IMR-90 (cell line): Measurements from ENCODE around the gene TAAR2. TPM values are rescaled to one million over a fixed set of nuclear protein-coding genes. Genes with fewer than 3 reads are reported as not detected.

Experiments
- ATAC-seq: fragments of 200-7000 bp; cut with Tn5 transposase; 2 replicates; pipeline ENCODE4 v1.9.1; 2020; ENCODE audit warnings: low read depth, mild to moderate bottlenecking, moderate library complexity
- BruUV-seq: library from RNA; stranded (reverse); fragments of 400-500 nt; replicated peaks from 2 replicates; lab custom pipeline; 2021; lab: Mats Ljungman, UMichigan
- CTCF ChIA-PET: fragments of 300-600 bp; formaldehyde crosslinking; extraction: SDS; loops from one replicate; lab custom pipeline; 2021; ENCODE audit warnings: antibody characterized with exemption; lab: Yijun Ruan, JAX
- POLR2A ChIA-PET: fragments of 300-600 bp; sonication (Branson Sonifier 250); formaldehyde crosslinking; loops from one replicate; lab custom pipeline; 2022; ENCODE audit warnings: antibody characterized with exemption; ENCODE audit not compliant: unreplicated experiment; lab: Charles Lee
- DNase-seq: peaks from one replicate; pipeline ENCODE4 v3.0.0; 2013
- H2AFZ ChIP-seq: replicated peaks from 2 replicates; pipeline ENCODE3; 2013; ENCODE audit warnings: low read length, mild to moderate bottlenecking; ENCODE audit not compliant: poor library complexity
- H2AK5ac ChIP-seq: 2 replicates; pipeline ENCODE4 v1.6.1; 2013; ENCODE audit warnings: low read depth, low read length, inconsistent platforms
- H2AK9ac ChIP-seq: replicated peaks from 2 replicates; pipeline ENCODE3; 2013; ENCODE audit warnings: mild to moderate bottlenecking, low read depth, low read length, moderate library complexity; ENCODE audit not compliant: poor library complexity
- H2BK120ac ChIP-seq: 2 replicates; pipeline ENCODE4 v1.6.1; 2013; ENCODE audit warnings: low read depth, low read length, inconsistent platforms
- H2BK15ac ChIP-seq: 3 replicates; pipeline ENCODE4 v1.6.1; 2013; ENCODE audit warnings: low read depth, low read length, inconsistent platforms
- H2BK20ac ChIP-seq: 2 replicates; pipeline ENCODE4 v1.6.1; 2013; ENCODE audit warnings: low read depth, mild to moderate bottlenecking, inconsistent platforms, low read length, moderate library complexity
- H2BK5ac ChIP-seq: 2 replicates; pipeline ENCODE4 v1.6.1; 2013; ENCODE audit warnings: mild to moderate bottlenecking, low read depth, low read length, inconsistent platforms; ENCODE audit not compliant: poor library complexity, severe bottlenecking
- H3K14ac ChIP-seq: replicated peaks from 2 replicates; pipeline ENCODE4 v1.6.1; 2013; ENCODE audit warnings: low read depth, low read length, inconsistent platforms
- H3K18ac ChIP-seq: 2 replicates; pipeline ENCODE4 v1.6.1; 2013; ENCODE audit warnings: low read depth, low read length, control low read depth
- H3K23ac ChIP-seq: 2 replicates; pipeline ENCODE4 v1.6.1; 2013; ENCODE audit warnings: low read depth, low read length, inconsistent platforms
- H3K27ac ChIP-seq: 2 replicates; pipeline ENCODE4 v1.5.1; 2013; ENCODE audit warnings: mild to moderate bottlenecking, control low read depth, low read length; ENCODE audit not compliant: insufficient read depth
- H3K27me3 ChIP-seq: 2 replicates; pipeline ENCODE4 v1.6.1; 2013; ENCODE audit warnings: low read length; ENCODE audit not compliant: control insufficient read depth, insufficient read depth
- H3K36me3 ChIP-seq: 2 replicates; pipeline ENCODE4 v1.6.1; 2013; ENCODE audit warnings: low read length, mixed read lengths; ENCODE audit not compliant: control insufficient read depth, insufficient read depth
- H3K4ac ChIP-seq: 2 replicates; pipeline ENCODE4 v1.6.1; 2013; ENCODE audit warnings: low read depth, low read length, inconsistent platforms
- H3K4me1 ChIP-seq: 2 replicates; pipeline ENCODE4 v1.6.1; 2013; ENCODE audit warnings: low read length, mixed read lengths; ENCODE audit not compliant: control insufficient read depth, insufficient read depth
- H3K4me2 ChIP-seq: 2 replicates; pipeline ENCODE4 v1.6.1; 2013; ENCODE audit warnings: low read depth, mild to moderate bottlenecking, control low read depth, low read length, moderate library complexity
- H3K4me3 ChIP-seq: 2 replicates; pipeline ENCODE4 v1.5.1; 2013; ENCODE audit warnings: low read depth, mild to moderate bottlenecking, control low read depth, low read length, moderate library complexity; ENCODE audit not compliant: insufficient read depth
- H3K56ac ChIP-seq: 2 replicates; pipeline ENCODE4 v1.6.1; 2013; ENCODE audit warnings: low read length, inconsistent platforms; ENCODE audit not compliant: insufficient read depth; ENCODE audit errors: extremely low read depth
- H3K79me1 ChIP-seq, 2 experiments: 2 replicates each; pipeline ENCODE4 v1.6.1; 2013; ENCODE audit warnings: low read length in 2 of 2, inconsistent platforms in 1 of 2, low read depth in 1 of 2
- H3K9ac ChIP-seq: 2 replicates; pipeline ENCODE4 v1.6.1; 2013; ENCODE audit warnings: low read depth, low read length, control low read depth
- H3K9me1 ChIP-seq: 2 replicates; pipeline ENCODE4 v1.6.1; 2013; ENCODE audit warnings: low read length, inconsistent platforms; ENCODE audit not compliant: insufficient read depth
- H3K9me3 ChIP-seq: 2 replicates; pipeline ENCODE4 v1.6.1; 2013; ENCODE audit warnings: low read length; ENCODE audit not compliant: control insufficient read depth, insufficient read depth
- H4K20me1 ChIP-seq: 2 replicates; pipeline ENCODE4 v1.6.1; 2013; ENCODE audit warnings: low read length, inconsistent platforms; ENCODE audit not compliant: insufficient read depth
- H4K5ac ChIP-seq: 2 replicates; pipeline ENCODE4 v1.6.1; 2013; ENCODE audit warnings: mild to moderate bottlenecking, low read depth, low read length, control low read depth
- H4K8ac ChIP-seq, 2 experiments: 2 replicates each; pipeline ENCODE4 v1.6.1; 2013; ENCODE audit warnings: low read depth in 2 of 2, low read length in 2 of 2, control low read depth in 1 of 2, inconsistent platforms in 1 of 2
- H4K91ac ChIP-seq: 2 replicates; pipeline ENCODE4 v1.6.1; 2013; ENCODE audit warnings: low read depth, low read length, inconsistent platforms; ENCODE audit not compliant: insufficient read depth
- MAFK ChIP-seq: IDR thresholded peaks from 2 replicates; pipeline ENCODE4 v1.6.1; 2012; ENCODE audit warnings: low read depth, low read length, improper control_type of control experiment
- MAZ ChIP-seq: IDR thresholded peaks from 2 replicates; pipeline ENCODE4 v1.6.1; 2012; ENCODE audit warnings: low read depth, mild to moderate bottlenecking, low read length, improper control_type of control experiment, moderate library complexity, borderline replicate concordance
- NFE2L2 ChIP-seq: fragments of 150-350 bp; IDR thresholded peaks from 2 replicates; pipeline ENCODE4 v1.6.1; 2016; ENCODE audit warnings: low read depth, mild to moderate bottlenecking, low read length
- POLR2A ChIP-seq: IDR thresholded peaks from 2 replicates; pipeline ENCODE4 v1.6.1; 2012; ENCODE audit warnings: mild to moderate bottlenecking, low read depth, low read length
- RCOR1 ChIP-seq: IDR thresholded peaks from 2 replicates; pipeline ENCODE4 v1.6.1; 2012; ENCODE audit warnings: mild to moderate bottlenecking, low read length, improper control_type of control experiment; ENCODE audit not compliant: insufficient replicate concordance
- RFX5 ChIP-seq: IDR thresholded peaks from 2 replicates; pipeline ENCODE4 v1.8.0; 2012; ENCODE audit warnings: low read depth, mild to moderate bottlenecking, low read length, moderate library complexity
- SMC3 ChIP-seq: fragments of 150-350 bp; IDR thresholded peaks from 2 replicates; pipeline ENCODE4 v1.6.1; 2016; ENCODE audit warnings: low read depth, mild to moderate bottlenecking, antibody characterized with exemption, low read length, moderate library complexity
- WGBS, 2 experiments: methylation state at CpG; one replicate each; pipeline versions ENCODE4 v1.1.5 to v1.1.7; 2013; ENCODE audit warnings: missing lambda C conversion rate in 2 of 2; ENCODE audit not compliant: insufficient read length in 1 of 2; ENCODE audit errors: extremely low coverage in 2 of 2; 5-methylcytosine and 5-hydroxymethylcytosine counted together
- dilution Hi-C: fragments of 300-500 bp; cut with HindIII; formaldehyde crosslinking; loops from one replicate; pipeline ENCODE4 v1.14.3; 2018; ENCODE audit warnings: low sequenced_read_pairs; ENCODE audit not compliant: unreplicated experiment
- in situ Hi-C: fragments of 300-500 bp; cut with MboI; formaldehyde crosslinking; loops from 3 replicates; pipeline ENCODE4 v1.14.3; 2019; ENCODE audit warnings: low sequenced_read_pairs, inconsistent platforms, mixed read lengths
- intact Hi-C: fragments of 100-400 bp; cut with micrococcal nuclease; formaldehyde crosslinking; loops from 2 replicates; pipeline ENCODE4 v1.10.0; 2022
- polyA plus RNA-seq, 3 experiments: library from polyadenylated mRNA; depleted of rRNA; stranded (reverse); fragments of >200 nt; gene quantifications; 2 replicates each; pipeline ENCODE4 v1.2.3, GENCODE V29; 2012; ENCODE audit warnings: low replicate concordance in 1 of 3
- total RNA-seq: library from RNA; depleted of rRNA; stranded (reverse); fragments of >200 nt; gene quantifications from 2 replicates; pipeline ENCODE4 v1.2.3, GENCODE V29; 2012
- TF ChIP-seq, protein P1 (sequence below): conservative IDR thresholded peaks from 2 replicates; pipeline ENCODE4 v1.5.1; 2012; ENCODE audit warnings: mild to moderate bottlenecking, low read depth, low read length, improper control_type of control experiment
- TF ChIP-seq, protein P2 (sequence below): fragments of 150-350 bp; IDR thresholded peaks from 2 replicates; pipeline ENCODE4 v1.6.1; 2016; ENCODE audit warnings: low read depth, mild to moderate bottlenecking, low read length, moderate library complexity, borderline replicate concordance

TAAR2 gene
- total and polyA plus RNA-seq, 2 of the 4 experiments (the other 2 are of a cell fraction), result not detected

DNA sequence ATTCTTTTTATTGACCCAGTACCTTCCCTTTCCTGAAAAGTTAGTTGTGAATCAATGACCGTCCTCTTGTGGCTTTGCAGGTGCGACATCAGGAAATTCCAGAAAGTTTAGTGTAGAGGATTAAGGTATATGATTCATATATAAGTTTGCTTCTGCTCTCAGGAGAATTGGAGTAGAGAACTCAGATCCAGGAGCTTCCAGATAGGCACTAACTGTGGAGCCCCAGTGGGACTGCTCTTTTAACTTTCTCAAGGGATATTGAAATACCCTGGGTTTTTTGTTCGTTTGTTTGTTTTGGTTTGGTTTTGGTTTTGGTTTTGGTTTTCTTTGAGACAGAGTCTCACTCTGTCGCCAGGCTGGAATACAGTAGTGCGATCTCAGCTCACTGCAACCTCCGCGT, 9.5 kb downstream of the TAAR2 start:
- Histone ChIP-seq H4K5ac (no peak overlapping the region), H3K9ac (no peak overlapping the region), H4K91ac (no peak overlapping the region), H3K4me3 (no peak overlapping the region), H2BK5ac (no peak overlapping the region), H2BK15ac (no peak overlapping the region), H4K20me1 (no peaks in the 10 kb centered on the region), H3K9me1 (no peaks in the 10 kb centered on the region), H3K18ac (no peak overlapping the region), H2AK9ac (no peak overlapping the region), H4K8ac (no peak overlapping the region), H3K4me1 (no peaks in the 10 kb centered on the region), H3K27ac (no peak overlapping the region), H2BK120ac (no peak overlapping the region), H3K14ac (no peak overlapping the region), H3K56ac (no peak overlapping the region), H2AK5ac (no peak overlapping the region), H3K79me1 (no peaks in the 10 kb centered on the region), H2AFZ (no peak overlapping the region), H3K23ac (no peak overlapping the region), H2BK20ac (no peak overlapping the region), H3K9me3 (no peaks in the 10 kb centered on the region), H3K4me2 (no peak overlapping the region), H3K4ac (no peak overlapping the region), H3K27me3 (peaks cover 23% of the 10 kb centered on the region), H3K36me3 (no peaks in the 10 kb centered on the region)
- no peak for TF ChIP-seq SMC3
- no peak for TF ChIP-seq RFX5
- TF ChIP-seq NFE2L2, result no peak
- TF ChIP-seq MAFK, result no peak
- no peak for TF ChIP-seq MAZ
- TF ChIP-seq RCOR1, result no peak
- TF ChIP-seq, protein P1, sequence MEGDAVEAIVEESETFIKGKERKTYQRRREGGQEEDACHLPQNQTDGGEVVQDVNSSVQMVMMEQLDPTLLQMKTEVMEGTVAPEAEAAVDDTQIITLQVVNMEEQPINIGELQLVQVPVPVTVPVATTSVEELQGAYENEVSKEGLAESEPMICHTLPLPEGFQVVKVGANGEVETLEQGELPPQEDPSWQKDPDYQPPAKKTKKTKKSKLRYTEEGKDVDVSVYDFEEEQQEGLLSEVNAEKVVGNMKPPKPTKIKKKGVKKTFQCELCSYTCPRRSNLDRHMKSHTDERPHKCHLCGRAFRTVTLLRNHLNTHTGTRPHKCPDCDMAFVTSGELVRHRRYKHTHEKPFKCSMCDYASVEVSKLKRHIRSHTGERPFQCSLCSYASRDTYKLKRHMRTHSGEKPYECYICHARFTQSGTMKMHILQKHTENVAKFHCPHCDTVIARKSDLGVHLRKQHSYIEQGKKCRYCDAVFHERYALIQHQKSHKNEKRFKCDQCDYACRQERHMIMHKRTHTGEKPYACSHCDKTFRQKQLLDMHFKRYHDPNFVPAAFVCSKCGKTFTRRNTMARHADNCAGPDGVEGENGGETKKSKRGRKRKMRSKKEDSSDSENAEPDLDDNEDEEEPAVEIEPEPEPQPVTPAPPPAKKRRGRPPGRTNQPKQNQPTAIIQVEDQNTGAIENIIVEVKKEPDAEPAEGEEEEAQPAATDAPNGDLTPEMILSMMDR, result no peak
- TF ChIP-seq, protein P2, sequence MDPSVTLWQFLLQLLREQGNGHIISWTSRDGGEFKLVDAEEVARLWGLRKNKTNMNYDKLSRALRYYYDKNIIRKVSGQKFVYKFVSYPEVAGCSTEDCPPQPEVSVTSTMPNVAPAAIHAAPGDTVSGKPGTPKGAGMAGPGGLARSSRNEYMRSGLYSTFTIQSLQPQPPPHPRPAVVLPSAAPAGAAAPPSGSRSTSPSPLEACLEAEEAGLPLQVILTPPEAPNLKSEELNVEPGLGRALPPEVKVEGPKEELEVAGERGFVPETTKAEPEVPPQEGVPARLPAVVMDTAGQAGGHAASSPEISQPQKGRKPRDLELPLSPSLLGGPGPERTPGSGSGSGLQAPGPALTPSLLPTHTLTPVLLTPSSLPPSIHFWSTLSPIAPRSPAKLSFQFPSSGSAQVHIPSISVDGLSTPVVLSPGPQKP, result no peak
- no peak for TF ChIP-seq POLR2A
- ATAC-seq, result no peak
- dilution Hi-C loops (no loop called here), in situ Hi-C loops (no loop called here), intact Hi-C loops (loop anchor here (5.0 kb wide), 1 partner anchor 38 kb away; no protein-coding TSS in a partner anchor)
- no CpG with 5 or more reads among the region's 7 CpGs for WGBS, 2 experiments
- ChIA-PET CTCF (no interaction called here), POLR2A (no interaction called here)
- no TSS peak for BruUV-seq
- DNase-seq, result no peak
